ENCODE data around the gene CLMN. TPM values are rescaled to one million over a fixed set of nuclear protein-coding genes. Genes with fewer than 3 reads are reported as not detected.

Gene CLMN
- total and polyA plus RNA-seq, 2 of the 4 experiments (the other 2 are of a cell fraction): 0.10 to 0.18 TPM

GRCh38 chr14:95293449-95293848 lies 26.3 kb downstream of the CLMN start:
- no peak overlapping the region for H2AK9ac ChIP-seq (replicated peaks; ENCODE audit: low read depth, low read length, poor library complexity)
- H4K8ac ChIP-seq (ENCODE audit: low read depth in 2 of 2, low read length in 2 of 2): no peak overlapping the region
- no peak overlapping the region for H3K14ac ChIP-seq (replicated peaks; ENCODE audit: low read depth, low read length)
- no peak overlapping the region for H2BK20ac ChIP-seq (ENCODE audit: low read depth, low read length)
- H3K27ac ChIP-seq (ENCODE audit: insufficient read depth, low read length): no peak overlapping the region
- no peak overlapping the region for H4K91ac ChIP-seq (ENCODE audit: insufficient read depth, low read depth, low read length)
- no peak overlapping the region for H2AK5ac ChIP-seq (ENCODE audit: low read depth, low read length)
- no peak for DNase-seq
- POLR2A ChIA-PET (ENCODE audit: unreplicated experiment): no interaction called here
- H3K18ac ChIP-seq (ENCODE audit: low read depth, low read length): no peak overlapping the region
- H2BK120ac ChIP-seq (ENCODE audit: low read depth, low read length): no peak overlapping the region
- H4K5ac ChIP-seq (ENCODE audit: low read depth, low read length): no peak overlapping the region
- no CpG with 5 or more reads among the region's 5 CpGs for WGBS, 2 experiments (ENCODE audit: extremely low coverage in 2 of 2, insufficient read length in 1 of 2)
- H3K9me3 ChIP-seq (ENCODE audit: control insufficient read depth, insufficient read depth, low read length): peaks cover 2% of the 10 kb centered on the region
- no peak overlapping the region for H3K56ac ChIP-seq (ENCODE audit: extremely low read depth, insufficient read depth, low read length)
- CTCF ChIA-PET: no interaction called here
- no peaks in the 10 kb centered on the region for H3K36me3 ChIP-seq (ENCODE audit: control insufficient read depth, insufficient read depth, low read length)
- no peak overlapping the region for H3K9ac ChIP-seq (ENCODE audit: low read depth, low read length)
- TF ChIP-seq RAD21 (IDR thresholded peaks at IDR 0.05; ENCODE audit: low read length) (no peak), POLR2A (IDR thresholded peaks at IDR 0.05; ENCODE audit: low read depth, low read length) (no peak)
- no peaks in the 10 kb centered on the region; the same call in 1 of the 2 replicates for H3K27me3 ChIP-seq (ENCODE audit: control insufficient read depth, insufficient read depth, low read length)
- no peak overlapping the region for H3K4ac ChIP-seq (ENCODE audit: low read depth, low read length)
- H3K4me1 ChIP-seq (ENCODE audit: control insufficient read depth, insufficient read depth, low read length): no peaks in the 10 kb centered on the region
- no peak overlapping the region for H3K4me3 ChIP-seq (ENCODE audit: insufficient read depth, low read depth, low read length)
- no peaks in the 10 kb centered on the region for H3K79me1 ChIP-seq (ENCODE audit: low read depth in 1 of 2, low read length in 2 of 2)
- dilution Hi-C loops (cut with HindIII; ENCODE audit: low sequenced_read_pairs, unreplicated experiment) (no loop called here), in situ Hi-C loops (cut with MboI; ENCODE audit: low sequenced_read_pairs) (no loop called here), intact Hi-C loops (cut with micrococcal nuclease) (no loop called here)
- no peak overlapping the region for H3K4me2 ChIP-seq (ENCODE audit: low read depth, low read length)
- H3K23ac ChIP-seq (ENCODE audit: low read depth, low read length): no peak overlapping the region
- BruUV-seq (replicated peaks): no TSS peak
- no peaks in the 10 kb centered on the region for H4K20me1 ChIP-seq (ENCODE audit: insufficient read depth, low read length)
- H2BK5ac ChIP-seq (ENCODE audit: low read depth, low read length, poor library complexity, severe bottlenecking): no peak overlapping the region
- ATAC-seq (ENCODE audit: low read depth): no peak
- no peaks in the 10 kb centered on the region for H3K9me1 ChIP-seq (ENCODE audit: insufficient read depth, low read length)
- H2BK15ac ChIP-seq (ENCODE audit: low read depth, low read length): no peak overlapping the region
- H2AFZ ChIP-seq (replicated peaks; ENCODE audit: low read length, poor library complexity): no peak overlapping the region

All from IMR-90 (cell line).